GM12892 (cell line): ENCODE measurements around the gene P2RY2.

Experiments used
- POLR2A ChIP-seq: IDR thresholded peaks from 2 replicates; pipeline ENCODE4 v1.6.1; 2011; ENCODE audit warnings: low read depth, low read length, control low read depth
- POLR2AphosphoS5 ChIP-seq: IDR thresholded peaks from 2 replicates; pipeline ENCODE4 v1.6.1; 2011; ENCODE audit warnings: low read depth, low read length, control low read depth
- TAF1 ChIP-seq: IDR thresholded peaks from 2 replicates; pipeline ENCODE4 v1.6.1; 2011; ENCODE audit warnings: low read depth, mild to moderate bottlenecking, control low read depth, low read length, borderline replicate concordance

DNA sequence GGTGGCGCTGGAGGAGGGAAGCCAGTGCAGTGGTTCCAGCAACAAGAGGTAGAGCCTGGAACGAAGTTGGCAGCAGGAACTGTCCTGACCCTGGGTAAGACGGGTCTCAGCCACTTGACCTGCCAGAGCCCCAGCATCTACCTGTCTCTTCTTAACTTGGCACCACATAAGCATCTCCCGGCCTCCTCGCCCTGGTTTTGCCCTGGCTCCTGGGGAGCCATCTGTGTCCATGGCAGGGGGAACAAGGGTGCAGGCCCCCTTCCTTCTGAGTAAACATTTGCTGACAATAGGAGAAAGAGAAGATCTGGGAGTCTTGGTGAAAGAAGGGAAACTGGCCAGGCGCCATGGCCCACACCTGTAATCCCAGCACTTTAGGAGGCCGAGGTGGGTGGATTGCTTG is 12.8 kb downstream of the P2RY2 start:
- TF ChIP-seq POLR2A (no peak), POLR2AphosphoS5 (no peak), TAF1 (no peak)
